HTERT RPE-1 (cell line): Measurements from ENCODE around the gene TSPAN7.

Source experiments
- in situ Hi-C: fragments of 300-500 bp; cut with MboI; formaldehyde crosslinking; loops from 4 replicates; pipeline ENCODE4 v1.14.3; 2020; ENCODE audit warnings: low sequenced_read_pairs

The TSPAN7 gene

GRCh38 chrX:38678183-38678582 lies 116.8 kb downstream of the TSPAN7 start:
- in situ Hi-C loops = no loop called here

- in situ Hi-C loops = no loop called here
Measured at GRCh38 chrX:38678821-38679220, 117.5 kb downstream of the TSPAN7 start.

- in situ Hi-C loops = no loop called here
Measured at GRCh38 chrX:38679695-38680094, 118.4 kb downstream of the TSPAN7 start.

GRCh38 chrX:38682095-38682494 lies 120.8 kb downstream of the TSPAN7 start:
- in situ Hi-C loops = no loop called here

- in situ Hi-C loops = no loop called here
Measured at GRCh38 chrX:38692961-38693360, 131.6 kb downstream of the TSPAN7 start.

- in situ Hi-C loops = no loop called here
Measured at GRCh38 chrX:38694394-38694793, 133.1 kb downstream of the TSPAN7 start.

- in situ Hi-C loops = no loop called here
Measured at GRCh38 chrX:38697461-38697860, 136.1 kb downstream of the TSPAN7 start.

GRCh38 chrX:38699121-38699520 lies 137.8 kb downstream of the TSPAN7 start:
- in situ Hi-C loops = no loop called here

GRCh38 chrX:38699696-38700095 lies 138.4 kb downstream of the TSPAN7 start:
- in situ Hi-C loops = no loop called here

GRCh38 chrX:38701073-38701472 lies 139.7 kb downstream of the TSPAN7 start:
- in situ Hi-C loops = no loop called here

- in situ Hi-C loops = no loop called here
Measured at GRCh38 chrX:38704146-38704882, 143.0 kb downstream of the TSPAN7 start.

GRCh38 chrX:38717871-38718270 lies 156.5 kb downstream of the TSPAN7 start:
- in situ Hi-C loops = no loop called here

GRCh38 chrX:38718311-38718710 lies 157.0 kb downstream of the TSPAN7 start:
- in situ Hi-C loops = no loop called here

- in situ Hi-C loops = no loop called here
Measured at GRCh38 chrX:38726612-38727011, 165.3 kb downstream of the TSPAN7 start.

- in situ Hi-C loops = no loop called here
Measured at GRCh38 chrX:38727668-38728067, 166.3 kb downstream of the TSPAN7 start.

- in situ Hi-C loops = no loop called here
Measured at GRCh38 chrX:38732866-38733265, 171.5 kb downstream of the TSPAN7 start.
